Epithelial cell of esophagus (primary cell): Measurements from ENCODE around the gene ACBD3.
A peak's percentile ranks its signal among the peaks of the same experiment; 100 is the strongest.

ENCODE experiments used
- DNase-seq: peaks from one replicate; pipeline ENCODE4 v3.0.0; 2010; ENCODE audit warnings: low read depth
- H3K4me3 ChIP-seq: 2 replicates; pipeline ENCODE4 v1.5.1; 2011; ENCODE audit warnings: mild to moderate bottlenecking, low read length, control low read depth
- CTCF ChIP-seq: IDR thresholded peaks from 2 replicates; pipeline ENCODE4 v1.5.1; 2011; ENCODE audit warnings: low read depth, mild to moderate bottlenecking, low read length, control low read depth, inconsistent platforms; ENCODE audit not compliant: insufficient read depth; ENCODE audit errors: missing control alignments

The ACBD3 gene

DNA sequence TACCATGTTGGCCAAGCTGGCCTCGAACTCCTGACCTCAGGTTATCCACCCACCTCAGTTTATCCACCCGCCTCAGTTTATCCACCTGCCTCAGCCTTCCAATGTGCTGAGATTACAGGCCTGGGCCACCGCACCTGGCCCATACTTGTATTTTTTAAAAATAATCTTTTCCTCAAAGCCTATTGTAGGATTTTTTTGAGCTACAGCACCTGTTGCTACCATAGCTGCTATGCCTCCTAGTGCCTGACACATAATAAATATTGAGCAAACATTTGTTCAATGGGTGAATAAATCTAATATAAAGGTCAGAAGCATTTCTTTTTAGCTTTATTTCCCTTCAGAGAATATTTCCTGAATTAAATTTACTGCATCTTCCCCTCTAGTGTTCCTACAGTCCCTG lies 15.7 kb upstream of the ACBD3 start:
- no peak for TF ChIP-seq CTCF
- H3K4me3 ChIP-seq = no peak overlapping the region
- DNase-seq = no peak

DNA sequence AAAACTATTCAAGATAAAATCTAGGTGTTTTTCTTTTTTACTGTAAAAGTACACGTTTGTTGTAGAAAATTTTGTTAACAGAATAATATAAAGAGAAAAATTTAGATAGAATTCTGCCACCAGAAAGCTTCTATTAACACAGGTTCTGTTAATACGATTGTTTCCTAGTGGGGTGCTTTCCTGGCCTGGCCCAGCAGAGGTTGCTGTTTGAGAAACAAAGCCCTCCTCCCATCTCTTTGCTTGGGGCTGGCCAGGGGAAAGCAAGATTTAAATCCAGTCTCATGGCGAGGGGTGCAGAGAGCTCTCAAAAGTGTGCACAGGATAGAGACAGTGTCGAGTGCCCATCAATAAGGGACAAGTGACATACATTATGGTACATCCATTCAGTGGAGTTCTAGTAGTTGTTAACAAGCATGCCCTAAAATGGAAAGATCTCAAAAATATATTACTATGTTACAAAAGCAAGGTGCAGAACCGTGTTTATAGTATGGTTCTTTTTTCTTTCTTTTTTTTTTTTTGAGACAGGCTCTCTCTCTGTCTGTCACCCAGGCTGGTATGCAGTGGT lies 14.6 kb upstream of the ACBD3 start:
- TF ChIP-seq CTCF = peak; percentile 53
- DNase-seq = peak; percentile 31
- no peak overlapping the region for H3K4me3 ChIP-seq

GRCh38 chr1:226199971-226200370 lies 13.4 kb upstream of the ACBD3 start:
- TF ChIP-seq CTCF = no peak

DNA sequence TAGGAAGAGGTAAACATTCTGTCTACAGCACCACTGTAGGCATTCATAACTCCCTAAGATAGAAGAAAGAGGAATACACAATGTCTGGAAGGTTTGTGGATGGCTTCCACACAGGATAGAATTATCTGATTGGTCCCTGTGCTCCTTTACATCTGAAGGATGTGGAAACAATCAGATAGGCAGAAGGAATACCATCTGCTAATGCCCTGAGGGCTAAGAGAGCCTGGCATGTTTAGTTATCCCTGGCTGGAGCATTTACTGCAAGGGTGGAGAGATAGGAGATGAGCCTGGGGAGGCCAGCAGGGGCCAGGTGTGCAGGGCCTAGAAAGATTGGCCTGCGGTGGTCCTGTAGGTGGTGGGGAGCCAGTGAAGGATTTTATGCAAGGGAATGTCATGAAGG lies 8.6 kb upstream of the ACBD3 start:
- peak; percentile 13 for DNase-seq
- H3K4me3 ChIP-seq = no peak overlapping the region
- no peak for TF ChIP-seq CTCF

More at GRCh38 chr1:226199971-226200370, 13.4 kb upstream of the ACBD3 start:
- no peak overlapping the region for H3K4me3 ChIP-seq
- no peak for DNase-seq

DNA sequence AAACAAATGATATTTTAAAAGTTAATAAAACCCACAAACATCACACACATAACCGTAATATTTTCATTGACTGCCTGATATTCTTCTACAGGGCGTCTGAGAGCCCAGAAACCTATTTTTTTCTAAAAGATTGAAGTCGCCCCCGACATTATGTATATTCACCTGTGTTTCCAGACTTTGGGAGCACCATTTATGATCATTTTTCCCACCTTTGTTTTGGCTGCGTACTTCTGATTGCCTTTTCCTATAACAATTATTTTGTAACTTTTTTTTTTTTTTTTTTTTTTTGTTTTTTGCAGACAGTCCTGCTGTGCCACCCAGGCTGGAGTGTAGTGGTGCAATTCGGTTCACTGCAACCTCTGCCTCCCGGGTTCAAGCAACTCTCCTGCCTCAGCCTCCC lies 839 bp upstream of the ACBD3 start:
- DNase-seq = no peak
- peak overlapping the region; percentile 87 for H3K4me3 ChIP-seq
- no peak for TF ChIP-seq CTCF

- no peak for TF ChIP-seq CTCF
- peak overlapping the region; percentile 87 for H3K4me3 ChIP-seq
- no peak for DNase-seq
Observed at GRCh38 chr1:226187019-226187322, 430 bp upstream of the ACBD3 start.
